MCF 10A (cell line): Measurements from ENCODE around the gene TSR1. TPM values are rescaled to one million over a fixed set of nuclear protein-coding genes. Genes with fewer than 3 reads are reported as not detected.

Source experiments
- BruUV-seq: library from RNA; stranded (reverse); fragments of 400-500 nt; replicated peaks from 2 replicates; lab custom pipeline; 2021; lab: Mats Ljungman, UMichigan
- CTCF ChIA-PET: fragments of 300-600 bp; sonication (Branson Sonifier 250); formaldehyde crosslinking; extraction: SDS; loops from one replicate; lab custom pipeline; 2021; ENCODE audit warnings: antibody characterized with exemption, inconsistent platforms; lab: Yijun Ruan, JAX
- POLR2A ChIA-PET: fragments of 300-600, 350-650 bp; sonication (Branson Sonifier 250); formaldehyde crosslinking; extraction: SDS; loops from one replicate; lab custom pipeline; 2020; ENCODE audit warnings: antibody characterized with exemption, inconsistent platforms; lab: Yijun Ruan, JAX
- DNase-seq: peaks from one replicate; pipeline ENCODE4 v3.0.0-alpha.2; 2018; ENCODE audit not compliant: unreplicated experiment
- H3K27ac Mint-ChIP-seq: one replicate; pipeline ENCODE4 v1.8.0; 2022; ENCODE audit warnings: mild to moderate bottlenecking, low read depth, mixed read lengths; ENCODE audit not compliant: unreplicated experiment
- H3K27me3 Mint-ChIP-seq: one replicate; pipeline ENCODE4 v1.8.0; 2022; ENCODE audit warnings: mixed read lengths; ENCODE audit not compliant: insufficient read depth, unreplicated experiment
- H3K36me3 Mint-ChIP-seq: one replicate; pipeline ENCODE4 v1.8.0; 2022; ENCODE audit warnings: mild to moderate bottlenecking, moderate library complexity, mixed read lengths; ENCODE audit not compliant: insufficient read depth, unreplicated experiment
- H3K4me1 Mint-ChIP-seq: one replicate; pipeline ENCODE4 v1.8.0; 2022; ENCODE audit warnings: mixed read lengths; ENCODE audit not compliant: insufficient read depth, unreplicated experiment
- H3K4me3 Mint-ChIP-seq: one replicate; pipeline ENCODE4 v1.8.0; 2022; ENCODE audit warnings: mild to moderate bottlenecking, moderate library complexity, mixed read lengths; ENCODE audit not compliant: unreplicated experiment
- H3K9me3 Mint-ChIP-seq: one replicate; pipeline ENCODE4 v1.8.0; 2022; ENCODE audit warnings: mixed read lengths; ENCODE audit not compliant: unreplicated experiment
- CTCF ChIP-seq: fragments of 200-600 bp; IDR thresholded peaks from one replicate; pipeline ENCODE4 v1.8.0; 2022; ENCODE audit warnings: antibody characterized with exemption, mild to moderate bottlenecking; ENCODE audit not compliant: unreplicated experiment
- intact Hi-C: fragments of 100-400 bp; cut with micrococcal nuclease; formaldehyde crosslinking; loops from 2 replicates; pipeline ENCODE4 v1.14.1; 2022
- total RNA-seq: library from RNA; stranded (reverse); gene quantifications from 2 replicates; pipeline ENCODE4 v1.2.3, GENCODE V29; 2022

The TSR1 gene
- total RNA-seq, 1 experiment from 2014 or later: 61.5 TPM

- no peak for DNase-seq
These were observed 47.4 kb upstream of the TSR1 start for GRCh38 chr17:2383628-2384167.

GRCh38 chr17:2380950-2381649 is 44.8 kb upstream of the TSR1 start:
- no TSS peak for BruUV-seq
- no peaks in the 10 kb centered on the region for H3K27me3 Mint-ChIP-seq
- ChIA-PET CTCF (interaction anchor here (0.6 to 13.6 kb wide), 11 partner anchors 11 to 1464 kb away, joined by 3 to 309 read pairs (median 8); no protein-coding TSS in a partner anchor), POLR2A (interaction anchor here (0.7 to 4.5 kb wide), 9 partner anchors 12 to 227 kb away, joined by 3 to 61 read pairs (median 4); no protein-coding TSS in a partner anchor)
- H3K27ac Mint-ChIP-seq: no peak overlapping the region
- intact Hi-C loops: no loop called here
- H3K36me3 Mint-ChIP-seq: peaks cover 83% of the 10 kb centered on the region
- DNase-seq: no peak
- no peaks in the 10 kb centered on the region for H3K4me1 Mint-ChIP-seq
- TF ChIP-seq CTCF: no peak
- H3K4me3 Mint-ChIP-seq: no peak overlapping the region
- no peaks in the 10 kb centered on the region for H3K9me3 Mint-ChIP-seq

More at GRCh38 chr17:2383628-2384167, 47.4 kb upstream of the TSR1 start:
- intact Hi-C loops: no loop called here
- POLR2A ChIA-PET: interaction anchor here (1.3 to 4.5 kb wide), 11 partner anchors 9 to 47 kb away, joined by 4 to 61 read pairs (median 10); partner anchors contain the start of gene TSR1
- H3K27me3 Mint-ChIP-seq: no peaks in the 10 kb centered on the region
- no peaks in the 10 kb centered on the region for H3K9me3 Mint-ChIP-seq
- H3K4me1 Mint-ChIP-seq: no peaks in the 10 kb centered on the region
- no TSS peak for BruUV-seq
- H3K27ac Mint-ChIP-seq: no peak overlapping the region
- H3K36me3 Mint-ChIP-seq: peaks cover 71% of the 10 kb centered on the region
- TF ChIP-seq CTCF: no peak
- CTCF ChIA-PET: interaction anchor here (0.5 to 13.6 kb wide), 13 partner anchors 9 to 1474 kb away, joined by 3 to 309 read pairs (median 8); no protein-coding TSS in a partner anchor
- H3K4me3 Mint-ChIP-seq: no peak overlapping the region

GRCh38 chr17:2380226-2380922 is 44.1 kb upstream of the TSR1 start:
- no TSS peak for BruUV-seq
- Mint-ChIP-seq H3K4me1 (no peaks in the 10 kb centered on the region), H3K27me3 (no peaks in the 10 kb centered on the region), H3K4me3 (no peak overlapping the region), H3K36me3 (peaks cover 80% of the 10 kb centered on the region), H3K27ac (no peak overlapping the region), H3K9me3 (no peaks in the 10 kb centered on the region)
- intact Hi-C loops: no loop called here
- ChIA-PET CTCF (interaction anchor here (0.7 to 13.6 kb wide), 4 partner anchors 11 to 52 kb away, joined by 5 to 309 read pairs (median 35); no protein-coding TSS in a partner anchor), POLR2A (interaction anchor here (0.6 to 4.5 kb wide), 3 partner anchors 33 to 413 kb away, joined by 3 to 61 read pairs (median 5); no protein-coding TSS in a partner anchor)
- no peak for DNase-seq
- no peak for TF ChIP-seq CTCF
